GM19043 (cell line): Measurements from ENCODE around the gene FARSA.
"Not testable (repeated sequence)": the region's sequence is repeated elsewhere in the genome, so short reads cannot be mapped to it uniquely, and the experiment has no call there.

Experiments
- ATAC-seq: cut with Tn5 transposase; IDR thresholded peaks from one replicate; pipeline ENCODE4 v1.9.1; 2021; ENCODE audit warnings: low read depth; ENCODE audit not compliant: unreplicated experiment

The FARSA gene

GRCh38 chr19:12896460-12896859 lies 37.1 kb downstream of the FARSA start:
- no peak for ATAC-seq

GRCh38 chr19:12893582-12893981 lies 39.9 kb downstream of the FARSA start:
- ATAC-seq, result no peak

GRCh38 chr19:12891553-12892021 lies 41.9 kb downstream of the FARSA start:
- ATAC-seq, result no peak

GRCh38 chr19:12890787-12891552 lies 42.5 kb downstream of the FARSA start, which contains the start of gene GCDH:
Gene GCDH (plus strand): TSS chr19:12891160. CDS start chr19:12891305, 145 bp downstream.
- ATAC-seq, result peak; percentile 94

GRCh38 chr19:12890299-12890786 lies 43.2 kb downstream of the FARSA start:
- ATAC-seq, result not testable (repeated sequence)

GRCh38 chr19:12888006-12888603 lies 45.4 kb downstream of the FARSA start:
- no peak for ATAC-seq

- ATAC-seq, result no peak
These were observed 46.4 kb downstream of the FARSA start, which contains the start of gene KLF1 for GRCh38 chr19:12886969-12887747. Gene KLF1 (minus strand): TSS chr19:12887201. CDS start chr19:12887140, 61 bp downstream.

GRCh38 chr19:12886651-12886968 lies 46.9 kb downstream of the FARSA start:
- ATAC-seq, result no peak

- ATAC-seq, result no peak
These were observed 47.5 kb downstream of the FARSA start for GRCh38 chr19:12885749-12886650.

GRCh38 chr19:12884926-12885748 lies 48.4 kb downstream of the FARSA start:
- no peak for ATAC-seq

GRCh38 chr19:12884627-12884925 lies 48.9 kb downstream of the FARSA start:
- ATAC-seq, result no peak

- ATAC-seq, result no peak
These were observed 49.3 kb downstream of the FARSA start for GRCh38 chr19:12884202-12884601.

- no peak for ATAC-seq
These were observed 50.9 kb downstream of the FARSA start for GRCh38 chr19:12882589-12882988.

- peak; percentile 78 for ATAC-seq
These were observed 52.2 kb downstream of the FARSA start, which contains the start of gene DNASE2 for GRCh38 chr19:12881172-12881808. Gene DNASE2 (minus strand): TSS chr19:12881449. CDS start chr19:12881375, 74 bp downstream.

GRCh38 chr19:12880551-12881171 lies 52.9 kb downstream of the FARSA start:
- peak; percentile 8 for ATAC-seq

- ATAC-seq, result no peak
These were observed 58.4 kb downstream of the FARSA start for GRCh38 chr19:12875086-12875485.

GRCh38 chr19:12873891-12874745 lies 59.4 kb downstream of the FARSA start:
- no peak for ATAC-seq
